Activated naive CD4-positive, alpha-beta T cell treated with anti-CD3 and anti-CD28 coated beads for 36 hours (primary cell): Measurements from ENCODE around the gene TM4SF1. TPM values are rescaled to one million over a fixed set of nuclear protein-coding genes. Genes with fewer than 3 reads are reported as not detected.

Experiments
- CTCF ChIA-PET: fragments of 350-600 bp; sonication (Branson Sonifier 250); formaldehyde crosslinking; loops from one replicate; lab custom pipeline; 2021; ENCODE audit warnings: antibody characterized with exemption; lab: Charles Lee
- DNase-seq: peaks from one replicate; pipeline ENCODE4 v3.0.0-alpha.2; 2020
- H3K27ac Mint-ChIP-seq: one replicate; pipeline ENCODE4 v1.8.0; 2021; ENCODE audit warnings: mild to moderate bottlenecking, mixed read lengths
- H3K27me3 Mint-ChIP-seq: one replicate; pipeline ENCODE4 v1.8.0; 2021; ENCODE audit warnings: low read depth, mixed read lengths
- H3K36me3 Mint-ChIP-seq: one replicate; pipeline ENCODE4 v1.8.0; 2021; ENCODE audit warnings: low read depth, mixed read lengths
- H3K4me1 Mint-ChIP-seq: one replicate; pipeline ENCODE4 v1.8.0; 2021; ENCODE audit warnings: low read depth, mixed read lengths
- H3K4me3 Mint-ChIP-seq: one replicate; pipeline ENCODE4 v1.8.0; 2021; ENCODE audit warnings: mild to moderate bottlenecking, moderate library complexity, mixed read lengths
- H3K9me3 Mint-ChIP-seq: one replicate; pipeline ENCODE4 v1.8.0; 2021; ENCODE audit warnings: mixed read lengths
- intact Hi-C: fragments of 100-400 bp; cut with micrococcal nuclease; formaldehyde crosslinking; loops from one replicate; pipeline ENCODE4 v1.15.1; 2023
- total RNA-seq, 2 experiments: library from RNA; stranded (reverse); gene quantifications; one replicate each; pipeline ENCODE4 v1.2.3, GENCODE V29; 2021

TM4SF1 gene
- total RNA-seq, 2 experiments from 2014 or later: not detected

- Mint-ChIP-seq H3K9me3 (no peaks in the 10 kb centered on the region), H3K4me1 (no peaks in the 10 kb centered on the region), H3K36me3 (no peaks in the 10 kb centered on the region), H3K27me3 (peaks cover 5% of the 10 kb centered on the region), H3K27ac (no peak overlapping the region), H3K4me3 (no peak overlapping the region)
- CTCF ChIA-PET: interaction anchor here (0.6 kb wide), 2 partner anchors 100 to 303 kb away, joined by 3 to 4 read pairs; no protein-coding TSS in a partner anchor
- no peak for DNase-seq
- intact Hi-C loops: no loop called here
Observed at GRCh38 chr3:149390772-149391212, 13.3 kb upstream of the TM4SF1 start.

- Mint-ChIP-seq H3K4me3 (no peak overlapping the region), H3K9me3 (no peaks in the 10 kb centered on the region), H3K27me3 (peaks cover 5% of the 10 kb centered on the region), H3K4me1 (no peaks in the 10 kb centered on the region), H3K36me3 (no peaks in the 10 kb centered on the region), H3K27ac (no peak overlapping the region)
- intact Hi-C loops: no loop called here
- no peak for DNase-seq
- CTCF ChIA-PET: interaction anchor here (0.7 kb wide), 1 partner anchor 528 kb away, joined by 3 read pairs; no protein-coding TSS in a partner anchor
Observed at GRCh38 chr3:149390294-149390693, 12.8 kb upstream of the TM4SF1 start.

DNA sequence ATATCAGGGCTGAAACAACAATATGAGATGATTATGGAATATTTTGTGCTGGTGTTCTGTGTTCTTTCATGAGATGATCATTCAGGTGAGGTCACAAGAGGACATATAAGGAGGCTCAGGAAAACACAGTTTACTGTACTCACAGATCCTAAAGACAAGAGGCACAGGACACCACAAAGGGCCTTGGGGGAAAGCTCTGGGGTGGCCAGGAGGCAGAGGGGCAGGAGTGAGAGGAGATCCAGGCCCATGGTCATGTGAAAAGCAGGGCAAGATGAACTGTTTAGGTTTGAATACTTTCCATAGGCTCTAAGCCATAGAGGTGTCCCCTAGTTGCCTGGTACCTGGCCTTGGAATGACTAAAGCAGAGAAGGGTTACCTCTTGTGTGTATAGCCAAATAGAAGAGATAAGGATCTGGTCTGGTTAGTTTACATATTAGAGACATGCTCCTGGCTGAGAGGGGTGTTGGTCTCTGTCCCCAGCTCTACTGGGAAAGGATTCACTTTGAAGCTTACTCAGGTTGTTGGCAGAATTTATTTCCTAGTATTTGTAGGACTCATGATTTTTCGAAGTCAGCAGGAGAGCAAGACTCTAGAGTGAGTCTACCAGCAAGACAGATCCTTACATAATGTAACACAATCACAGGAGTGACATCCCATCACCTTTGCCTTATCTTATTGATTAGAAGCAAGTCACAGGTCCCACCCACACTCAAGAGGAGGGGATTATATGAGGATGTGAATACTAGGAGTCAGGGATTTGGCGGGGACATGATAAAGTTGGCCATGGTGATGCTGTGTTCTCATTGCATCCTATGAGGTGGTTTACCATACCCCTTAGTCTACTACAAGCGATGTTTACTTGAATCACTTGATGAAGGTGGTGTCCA lies 11.3 kb upstream of the TM4SF1 start:
- Mint-ChIP-seq H3K27me3 (peaks cover 5% of the 10 kb centered on the region), H3K9me3 (no peaks in the 10 kb centered on the region), H3K27ac (no peak overlapping the region), H3K4me1 (no peaks in the 10 kb centered on the region), H3K36me3 (no peaks in the 10 kb centered on the region), H3K4me3 (no peak overlapping the region)
- intact Hi-C loops: no loop called here
- DNase-seq: no peak
- CTCF ChIA-PET: no interaction called here

DNA sequence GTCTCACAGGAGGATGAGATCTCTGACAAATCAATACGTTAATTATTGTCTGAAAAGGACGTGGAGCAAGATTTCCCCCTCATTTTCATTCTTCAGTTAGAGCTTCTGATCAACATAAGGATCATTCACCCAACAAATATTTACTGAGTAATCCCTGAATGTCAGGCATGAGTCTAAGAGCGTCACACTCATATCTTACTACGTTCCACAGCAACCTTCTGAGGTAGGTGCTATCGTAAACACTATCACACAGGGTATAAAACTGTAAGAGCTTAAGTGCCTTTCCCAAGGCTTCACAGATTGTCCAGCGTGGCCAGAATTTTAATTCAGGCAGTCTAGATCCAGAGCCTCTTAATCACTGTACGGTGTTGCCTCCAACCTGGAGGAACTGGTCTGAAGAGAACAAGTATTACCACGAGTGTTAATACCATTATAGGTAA lies 10.6 kb upstream of the TM4SF1 start:
- Mint-ChIP-seq H3K27me3 (peaks cover 5% of the 10 kb centered on the region), H3K9me3 (no peaks in the 10 kb centered on the region), H3K4me1 (no peaks in the 10 kb centered on the region), H3K36me3 (no peaks in the 10 kb centered on the region), H3K4me3 (no peak overlapping the region), H3K27ac (no peak overlapping the region)
- no peak for DNase-seq
- intact Hi-C loops: no loop called here
- CTCF ChIA-PET: no interaction called here

DNA sequence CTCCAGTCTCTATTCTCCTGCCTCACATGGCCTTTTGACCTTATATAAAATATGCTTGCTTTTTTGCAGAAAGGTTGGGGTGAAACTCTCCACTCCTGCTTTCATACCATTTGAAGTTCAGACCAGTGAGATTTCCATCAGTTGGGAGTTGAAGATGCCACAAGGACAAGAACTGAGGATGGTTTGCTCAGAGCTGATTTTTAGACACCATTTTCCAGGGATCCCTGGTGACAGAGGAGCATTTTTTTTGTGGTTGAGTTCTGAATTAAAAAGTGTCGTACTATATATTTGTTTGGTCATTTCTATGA lies 8.8 kb upstream of the TM4SF1 start:
- DNase-seq: no peak
- no peaks in the 10 kb centered on the region for H3K4me1 Mint-ChIP-seq
- H3K9me3 Mint-ChIP-seq: no peaks in the 10 kb centered on the region
- no peaks in the 10 kb centered on the region for H3K36me3 Mint-ChIP-seq
- CTCF ChIA-PET: no interaction called here
- intact Hi-C loops: no loop called here
- H3K4me3 Mint-ChIP-seq: no peak overlapping the region
- H3K27me3 Mint-ChIP-seq: peaks cover 11% of the 10 kb centered on the region
- no peak overlapping the region for H3K27ac Mint-ChIP-seq

GRCh38 chr3:149385617-149386298 lies 8.3 kb upstream of the TM4SF1 start:
- H3K4me1 Mint-ChIP-seq: no peaks in the 10 kb centered on the region
- CTCF ChIA-PET: no interaction called here
- intact Hi-C loops: no loop called here
- no peak overlapping the region for H3K4me3 Mint-ChIP-seq
- H3K27me3 Mint-ChIP-seq: peaks cover 9% of the 10 kb centered on the region
- no peak for DNase-seq
- H3K9me3 Mint-ChIP-seq: no peaks in the 10 kb centered on the region
- no peak overlapping the region for H3K27ac Mint-ChIP-seq
- H3K36me3 Mint-ChIP-seq: no peaks in the 10 kb centered on the region

DNA sequence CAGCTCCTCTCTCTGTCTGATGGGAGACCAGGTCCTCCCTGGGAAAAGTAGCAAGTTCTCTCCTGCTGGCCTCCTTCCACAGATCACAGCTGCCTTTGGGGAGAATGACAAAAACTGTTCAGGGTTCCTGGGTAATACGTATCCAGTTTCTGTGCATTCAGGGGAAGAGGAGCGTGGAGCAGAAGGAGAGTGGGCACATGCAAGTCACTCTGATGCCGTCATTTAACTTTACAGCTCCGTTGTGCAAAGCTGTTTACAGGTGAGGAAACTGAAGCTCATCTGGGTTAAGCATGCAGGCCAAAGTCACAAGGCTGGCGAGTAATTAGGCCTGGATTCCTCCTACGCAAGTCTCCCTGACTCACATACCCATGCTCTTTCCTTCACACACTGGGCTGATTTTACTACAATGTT lies 7.5 kb upstream of the TM4SF1 start:
- Mint-ChIP-seq H3K4me1 (no peaks in the 10 kb centered on the region), H3K4me3 (no peak overlapping the region), H3K9me3 (no peaks in the 10 kb centered on the region), H3K36me3 (no peaks in the 10 kb centered on the region), H3K27ac (no peak overlapping the region), H3K27me3 (peaks cover 9% of the 10 kb centered on the region)
- no peak for DNase-seq
- intact Hi-C loops: no loop called here
- CTCF ChIA-PET: no interaction called here

DNA sequence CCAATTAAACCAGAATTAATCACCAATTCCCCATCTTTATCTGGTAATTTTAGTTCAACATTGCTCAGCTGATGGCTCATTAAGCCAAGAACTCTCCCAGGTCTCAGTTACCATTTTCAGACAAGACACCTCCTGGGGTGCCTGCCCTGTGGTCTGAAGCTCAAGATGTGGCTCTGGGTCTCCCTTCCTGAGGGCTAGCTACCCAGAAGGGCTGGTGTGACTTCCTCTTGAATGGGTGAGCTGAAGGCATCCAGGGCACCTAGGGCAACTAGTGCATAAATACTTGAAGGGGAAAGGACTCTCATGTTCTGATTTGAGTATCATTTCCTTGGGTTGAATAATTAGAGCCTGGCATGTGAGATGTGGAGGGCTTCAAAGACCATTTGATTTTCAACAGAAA lies 6.7 kb upstream of the TM4SF1 start:
- H3K9me3 Mint-ChIP-seq: no peaks in the 10 kb centered on the region
- no peak overlapping the region for H3K4me3 Mint-ChIP-seq
- H3K36me3 Mint-ChIP-seq: no peaks in the 10 kb centered on the region
- peaks cover 9% of the 10 kb centered on the region for H3K27me3 Mint-ChIP-seq
- CTCF ChIA-PET: interaction anchor here (1.0 kb wide), 1 partner anchor 442 kb away, joined by 3 read pairs; no protein-coding TSS in a partner anchor
- no peak overlapping the region for H3K27ac Mint-ChIP-seq
- intact Hi-C loops: no loop called here
- DNase-seq: no peak
- no peaks in the 10 kb centered on the region for H3K4me1 Mint-ChIP-seq

DNA sequence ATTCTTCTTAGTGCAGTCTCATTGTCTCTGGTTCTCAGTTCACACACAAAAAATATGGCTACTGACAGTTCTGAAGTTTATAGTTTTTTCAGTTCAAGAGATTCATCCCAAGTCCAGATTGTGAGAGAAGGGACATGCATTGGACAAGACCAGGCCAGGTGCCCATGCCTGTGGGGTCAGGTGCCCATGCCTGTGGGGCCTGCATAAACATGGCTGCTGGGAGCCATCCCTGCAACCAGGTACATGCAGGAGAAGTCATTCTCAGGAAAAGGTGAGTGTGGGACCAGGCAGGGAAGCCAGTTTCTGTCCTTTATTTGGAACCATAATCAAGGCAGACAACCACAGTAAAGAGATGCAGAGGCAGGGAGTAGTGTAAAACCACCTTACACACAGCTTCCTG lies 6.3 kb upstream of the TM4SF1 start:
- intact Hi-C loops: no loop called here
- peaks cover 9% of the 10 kb centered on the region for H3K27me3 Mint-ChIP-seq
- no peak overlapping the region for H3K27ac Mint-ChIP-seq
- CTCF ChIA-PET: interaction anchor here (1.0 kb wide), 1 partner anchor 441 kb away, joined by 3 read pairs; no protein-coding TSS in a partner anchor
- H3K4me3 Mint-ChIP-seq: no peak overlapping the region
- DNase-seq: no peak
- no peaks in the 10 kb centered on the region for H3K4me1 Mint-ChIP-seq
- no peaks in the 10 kb centered on the region for H3K36me3 Mint-ChIP-seq
- H3K9me3 Mint-ChIP-seq: no peaks in the 10 kb centered on the region

DNA sequence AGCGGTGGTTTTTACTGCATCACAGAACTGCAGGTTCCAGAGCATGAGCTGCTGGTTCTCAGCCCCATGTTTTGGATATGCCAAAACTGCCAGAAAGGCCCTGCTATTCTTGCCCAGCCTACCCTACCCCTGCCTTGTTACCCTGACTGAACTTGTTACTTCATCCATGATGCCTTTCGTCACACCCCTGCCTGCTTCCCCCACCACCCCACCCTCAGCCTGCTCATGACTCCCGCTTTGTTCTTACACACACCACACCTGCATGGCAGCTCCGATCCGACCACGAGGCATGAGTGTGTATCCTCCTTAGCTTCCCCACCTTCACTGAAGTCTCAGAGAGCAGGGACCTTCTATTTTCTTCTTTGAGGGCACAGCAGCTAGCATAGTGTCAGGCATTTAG lies 5.1 kb upstream of the TM4SF1 start:
- CTCF ChIA-PET: no interaction called here
- intact Hi-C loops: no loop called here
- H3K27me3 Mint-ChIP-seq: peaks cover 9% of the 10 kb centered on the region
- H3K27ac Mint-ChIP-seq: no peak overlapping the region
- no peaks in the 10 kb centered on the region for H3K9me3 Mint-ChIP-seq
- H3K36me3 Mint-ChIP-seq: no peaks in the 10 kb centered on the region
- no peaks in the 10 kb centered on the region for H3K4me1 Mint-ChIP-seq
- DNase-seq: no peak
- no peak overlapping the region for H3K4me3 Mint-ChIP-seq

- H3K9me3 Mint-ChIP-seq: no peaks in the 10 kb centered on the region
- H3K4me1 Mint-ChIP-seq: no peaks in the 10 kb centered on the region
- H3K27ac Mint-ChIP-seq: no peak overlapping the region
- intact Hi-C loops: no loop called here
- no peak overlapping the region for H3K4me3 Mint-ChIP-seq
- H3K27me3 Mint-ChIP-seq: peaks cover 10% of the 10 kb centered on the region
- H3K36me3 Mint-ChIP-seq: no peaks in the 10 kb centered on the region
- DNase-seq: no peak
- CTCF ChIA-PET: no interaction called here
Observed at GRCh38 chr3:149382101-149382467, 4.6 kb upstream of the TM4SF1 start.

DNA sequence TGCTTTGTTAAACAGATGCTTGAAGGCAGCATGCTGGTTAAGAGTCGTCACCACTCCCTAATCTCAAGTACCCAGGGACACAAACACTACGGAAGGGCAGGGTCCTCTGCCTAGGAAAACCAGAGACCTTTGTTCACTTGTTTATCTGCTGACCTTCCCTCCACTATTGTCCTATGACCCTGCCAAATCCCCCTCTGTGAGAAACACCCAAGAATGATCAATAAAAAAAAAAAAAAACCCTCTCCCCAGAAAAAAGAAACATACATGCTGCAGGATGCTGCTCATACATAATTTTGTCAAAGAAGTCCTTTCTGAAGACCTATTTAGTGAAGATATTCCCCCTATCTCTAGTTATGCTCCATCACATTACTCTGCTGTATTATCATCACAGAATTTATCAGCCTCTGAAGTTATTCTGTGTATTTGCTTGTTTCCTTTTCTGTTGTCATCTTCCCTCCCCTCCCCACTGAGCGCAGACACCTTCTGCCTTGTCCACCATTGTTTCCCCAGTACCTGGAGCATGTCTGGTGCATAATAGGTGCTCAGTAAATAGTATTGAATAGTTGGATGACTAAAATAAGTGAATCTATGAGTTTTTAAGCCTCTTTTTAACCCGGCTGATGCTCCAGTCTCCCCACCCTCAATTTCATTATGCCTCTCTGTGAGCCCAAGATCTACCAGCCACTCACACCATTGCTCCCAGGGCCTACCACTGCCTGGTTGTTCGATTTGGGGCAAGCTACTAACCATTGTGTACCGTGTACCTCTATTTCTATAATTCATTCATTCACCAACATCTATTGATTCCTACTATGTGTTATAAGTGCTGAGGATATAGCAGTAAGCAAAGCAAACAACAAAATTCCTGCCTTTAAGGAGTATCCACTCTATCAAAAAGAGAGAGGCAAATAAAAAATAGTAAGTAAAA lies 4.0 kb upstream of the TM4SF1 start:
- Mint-ChIP-seq H3K4me1 (no peaks in the 10 kb centered on the region), H3K27ac (no peak overlapping the region), H3K9me3 (no peaks in the 10 kb centered on the region), H3K27me3 (peaks cover 11% of the 10 kb centered on the region), H3K36me3 (no peaks in the 10 kb centered on the region), H3K4me3 (no peak overlapping the region)
- intact Hi-C loops: no loop called here
- CTCF ChIA-PET: no interaction called here
- no peak for DNase-seq
